Fibroblast of lung (primary cell): ENCODE measurements around the gene GZMM. TPM values are rescaled to one million over a fixed set of nuclear protein-coding genes. Genes with fewer than 3 reads are reported as not detected.
A peak's percentile ranks its signal among the peaks of the same experiment; 100 is the strongest.

Source experiments
- DNase-seq, 2 donors: peaks; one replicate each; pipeline versions ENCODE4 v3.0.0 to v3.0.0-alpha.2; 2010; ENCODE audit warnings: low read depth in 2 of 2
- H2AFZ ChIP-seq: 2 replicates; pipeline ENCODE4 v1.5.1; 2012; ENCODE audit warnings: low read length, control low read depth, inconsistent platforms
- H3K27ac ChIP-seq: 2 replicates; pipeline ENCODE4 v1.5.1; 2011; ENCODE audit warnings: low read length, control low read depth; ENCODE audit not compliant: insufficient read depth
- H3K27me3 ChIP-seq: 2 replicates; pipeline ENCODE4 v1.5.1; 2011; ENCODE audit warnings: mild to moderate bottlenecking, low read length; ENCODE audit not compliant: control insufficient read depth, insufficient read depth
- H3K36me3 ChIP-seq: 2 replicates; pipeline ENCODE4 v1.5.1; 2011; ENCODE audit warnings: low read length; ENCODE audit not compliant: control insufficient read depth, insufficient read depth
- H3K4me1 ChIP-seq: 2 replicates; pipeline ENCODE4 v1.5.1; 2011; ENCODE audit warnings: low read length; ENCODE audit not compliant: control insufficient read depth, insufficient read depth; ENCODE audit errors: extremely low read depth
- H3K4me2 ChIP-seq: 2 replicates; pipeline ENCODE4 v1.5.1; 2011; ENCODE audit warnings: low read length, control low read depth; ENCODE audit not compliant: insufficient read depth; ENCODE audit errors: extremely low read depth
- H3K4me3 ChIP-seq, 4 experiments: fragments of 200-600 bp in 1 of 4; sonication (generic) in 1 of 4; replicated peaks in 1 of 4; 2 replicates each; pipeline ENCODE4 v1.5.1; 2011 to 2016; ENCODE audit warnings: low read length in 4 of 4, low read depth in 3 of 4, mild to moderate bottlenecking in 3 of 4, control low read depth in 2 of 4, inconsistent platforms in 1 of 4, mixed read lengths in 1 of 4; ENCODE audit not compliant: insufficient read depth in 1 of 4; ENCODE audit errors: control extremely low read depth in 1 of 4
- H3K79me2 ChIP-seq: 2 replicates; pipeline ENCODE4 v1.5.1; 2012; ENCODE audit warnings: mild to moderate bottlenecking, low read length, inconsistent platforms; ENCODE audit not compliant: control insufficient read depth, insufficient read depth
- H3K9ac ChIP-seq: 2 replicates; pipeline ENCODE4 v1.5.1; 2011; ENCODE audit warnings: mild to moderate bottlenecking, low read length, control low read depth; ENCODE audit not compliant: insufficient read depth
- H3K9me3 ChIP-seq: 2 replicates; pipeline ENCODE4 v1.5.1; 2012; ENCODE audit warnings: low read depth, low read length; ENCODE audit not compliant: control insufficient read depth, insufficient read depth
- H4K20me1 ChIP-seq: 2 replicates; pipeline ENCODE4 v1.5.1; 2011; ENCODE audit warnings: low read length; ENCODE audit not compliant: control insufficient read depth, insufficient read depth; ENCODE audit errors: extremely low read depth
- EZH2 ChIP-seq: IDR thresholded peaks from 2 replicates; pipeline ENCODE4 v1.5.1; 2012; ENCODE audit warnings: low read length, control low read depth, mild to moderate bottlenecking; ENCODE audit errors: missing control alignments
- polyA plus RNA-seq, 2 donors: library from polyadenylated mRNA; depleted of rRNA in 1 of 2; stranded (reverse) in 1 of 2; unstranded in 1 of 2; fragments of >200 nt; gene quantifications; 2 replicates each; pipeline ENCODE4 v1.2.1, GENCODE V29; 2011 to 2012; ENCODE audit warnings: missing spikeins in 1 of 2
- total RNA-seq: library from RNA; depleted of rRNA; stranded (reverse); fragments of >200 nt; gene quantifications from 2 replicates; pipeline ENCODE4 v1.2.1, GENCODE V29; 2014
- TF ChIP-seq, protein P1 (sequence below), 2 donors: IDR thresholded peaks in 1 of 2; conservative IDR thresholded peaks in 1 of 2; 1 replicate in 1 of 2; 2 replicates in 1 of 2; pipeline ENCODE4 v1.5.1; 2011 to 2012; ENCODE audit warnings: low read length in 2 of 2, control low read depth in 1 of 2, inconsistent platforms in 1 of 2, low read depth in 1 of 2, mild to moderate bottlenecking in 1 of 2

The GZMM gene
- total and polyA plus RNA-seq, 2 donors (not counting 1 experiment from before 2014, with no cell fraction given) = 0.17 to 0.35 TPM

- H2AFZ ChIP-seq = no peak overlapping the region
- H3K9me3 ChIP-seq = no peaks in the 10 kb centered on the region
- TF ChIP-seq, protein P1, sequence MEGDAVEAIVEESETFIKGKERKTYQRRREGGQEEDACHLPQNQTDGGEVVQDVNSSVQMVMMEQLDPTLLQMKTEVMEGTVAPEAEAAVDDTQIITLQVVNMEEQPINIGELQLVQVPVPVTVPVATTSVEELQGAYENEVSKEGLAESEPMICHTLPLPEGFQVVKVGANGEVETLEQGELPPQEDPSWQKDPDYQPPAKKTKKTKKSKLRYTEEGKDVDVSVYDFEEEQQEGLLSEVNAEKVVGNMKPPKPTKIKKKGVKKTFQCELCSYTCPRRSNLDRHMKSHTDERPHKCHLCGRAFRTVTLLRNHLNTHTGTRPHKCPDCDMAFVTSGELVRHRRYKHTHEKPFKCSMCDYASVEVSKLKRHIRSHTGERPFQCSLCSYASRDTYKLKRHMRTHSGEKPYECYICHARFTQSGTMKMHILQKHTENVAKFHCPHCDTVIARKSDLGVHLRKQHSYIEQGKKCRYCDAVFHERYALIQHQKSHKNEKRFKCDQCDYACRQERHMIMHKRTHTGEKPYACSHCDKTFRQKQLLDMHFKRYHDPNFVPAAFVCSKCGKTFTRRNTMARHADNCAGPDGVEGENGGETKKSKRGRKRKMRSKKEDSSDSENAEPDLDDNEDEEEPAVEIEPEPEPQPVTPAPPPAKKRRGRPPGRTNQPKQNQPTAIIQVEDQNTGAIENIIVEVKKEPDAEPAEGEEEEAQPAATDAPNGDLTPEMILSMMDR (conservative IDR thresholded peaks at IDR 0.05 in 1 of 2, IDR thresholded peaks at IDR 0.05 in 1 of 2; ENCODE audit: low read depth in 1 of 2, low read length in 2 of 2) = no peak
- no peak for TF ChIP-seq EZH2
- H3K9ac ChIP-seq = no peak overlapping the region
- H3K79me2 ChIP-seq = no peaks in the 10 kb centered on the region
- no peak overlapping the region for H3K4me3 ChIP-seq
- no peaks in the 10 kb centered on the region for H3K36me3 ChIP-seq
- no peak overlapping the region for H3K4me2 ChIP-seq
- no peak for DNase-seq
- no peak overlapping the region for H3K27ac ChIP-seq
- H4K20me1 ChIP-seq = no peaks in the 10 kb centered on the region
- H3K27me3 ChIP-seq = no peaks in the 10 kb centered on the region
- H3K4me1 ChIP-seq = no peaks in the 10 kb centered on the region
Observed at GRCh38 chr19:556611-557382, 12.9 kb downstream of the GZMM start.

GRCh38 chr19:558770-559439, 15.1 kb downstream of the GZMM start:
- Histone ChIP-seq H3K4me3 (no peak overlapping the region), H3K4me1 (no peaks in the 10 kb centered on the region), H3K27ac (no peak overlapping the region), H3K9ac (no peak overlapping the region), H3K27me3 (no peaks in the 10 kb centered on the region), H3K36me3 (no peaks in the 10 kb centered on the region), H2AFZ (no peak overlapping the region), H3K79me2 (no peaks in the 10 kb centered on the region), H4K20me1 (no peaks in the 10 kb centered on the region), H3K9me3 (no peaks in the 10 kb centered on the region), H3K4me2 (no peak overlapping the region)
- DNase-seq = peak in 1 of 2 donors; percentile 80
- TF ChIP-seq, protein P1 (conservative IDR thresholded peaks at IDR 0.05 in 1 of 2, IDR thresholded peaks at IDR 0.05 in 1 of 2; ENCODE audit: low read depth in 1 of 2, low read length in 2 of 2) = no peak
- no peak for TF ChIP-seq EZH2

DNA sequence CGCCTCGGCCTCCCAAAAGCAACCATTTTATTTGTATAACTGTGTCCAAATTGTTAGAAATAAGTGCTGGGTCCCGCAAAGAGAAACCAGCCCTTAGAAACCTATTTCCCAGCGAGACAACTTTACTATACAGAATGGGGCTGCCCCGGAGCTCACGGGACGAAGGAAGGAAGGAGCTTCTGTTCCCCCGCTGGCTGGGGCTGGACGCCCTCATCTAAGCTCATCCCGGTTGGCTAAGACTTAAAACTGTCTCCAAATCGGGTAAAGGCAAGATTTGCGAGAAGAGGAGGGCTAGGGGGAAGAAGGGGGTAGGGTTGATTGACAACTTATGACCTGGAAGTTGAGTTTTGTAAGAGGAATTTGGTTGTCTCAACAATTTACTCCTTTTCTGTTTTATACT, 16.3 kb downstream of the GZMM start:
- Histone ChIP-seq H3K4me1 (no peaks in the 10 kb centered on the region), H4K20me1 (no peaks in the 10 kb centered on the region), H3K4me3 (no peak overlapping the region), H3K79me2 (no peaks in the 10 kb centered on the region), H3K4me2 (no peak overlapping the region), H3K9ac (no peak overlapping the region), H3K36me3 (no peaks in the 10 kb centered on the region), H2AFZ (no peak overlapping the region), H3K27me3 (no peaks in the 10 kb centered on the region), H3K9me3 (no peaks in the 10 kb centered on the region), H3K27ac (no peak overlapping the region)
- TF ChIP-seq, protein P1 (conservative IDR thresholded peaks at IDR 0.05 in 1 of 2, IDR thresholded peaks at IDR 0.05 in 1 of 2; ENCODE audit: low read depth in 1 of 2, low read length in 2 of 2) = no peak
- no peak for DNase-seq
